Common myeloid progenitor, CD34-positive (primary cell): Measurements from ENCODE around the gene TMEM116.

Source experiments
- CTCF ChIA-PET: fragments of 350-600 bp; sonication (Branson Sonifier 250); formaldehyde crosslinking; loops from one replicate; lab custom pipeline; 2021; ENCODE audit warnings: antibody characterized with exemption; lab: Charles Lee
- POLR2A ChIA-PET: fragments of 350-600 bp; sonication (Branson Sonifier 250); formaldehyde crosslinking; loops from one replicate; lab custom pipeline; 2021; ENCODE audit warnings: antibody characterized with exemption; lab: Charles Lee
- DNase-seq, 3 donors: peaks; one replicate each; pipeline versions ENCODE4 v3.0.0 to v3.0.0-alpha.2; 2013
- H3K27ac ChIP-seq, 2 experiments: 1 replicate in 1 of 2; 2 replicates in 1 of 2; pipeline ENCODE4 v1.7.0; 2013; ENCODE audit warnings: inconsistent platforms in 2 of 2, low read length in 2 of 2, mild to moderate bottlenecking in 2 of 2, low read depth in 1 of 2, moderate library complexity in 1 of 2; ENCODE audit not compliant: severe bottlenecking in 2 of 2, insufficient read depth in 1 of 2, poor library complexity in 1 of 2
- H3K27me3 ChIP-seq, 5 experiments: replicated peaks in 2 of 5; 1 replicate in 3 of 5; 2 replicates in 2 of 5; pipeline versions ENCODE4 v1.6.1 to v1.7.0; 2013; ENCODE audit warnings: low read length in 4 of 5, mild to moderate bottlenecking in 2 of 5, moderate library complexity in 2 of 5, inconsistent platforms in 1 of 5; ENCODE audit not compliant: insufficient read depth in 5 of 5, control insufficient read depth in 4 of 5
- H3K36me3 ChIP-seq, 4 experiments: 1 replicate in 2 of 4; 2 replicates in 2 of 4; pipeline versions ENCODE4 v1.6.1 to v1.7.0; 2013; ENCODE audit warnings: low read length in 3 of 4, control low read depth in 1 of 4, mild to moderate bottlenecking in 1 of 4; ENCODE audit not compliant: control insufficient read depth in 4 of 4, insufficient read depth in 4 of 4
- H3K4me1 ChIP-seq, 4 experiments: 1 replicate in 3 of 4; 2 replicates in 1 of 4; pipeline versions ENCODE4 v1.6.1 to v1.7.1; 2013; ENCODE audit warnings: low read length in 3 of 4, mild to moderate bottlenecking in 3 of 4, control low read depth in 1 of 4, inconsistent platforms in 1 of 4, moderate library complexity in 1 of 4; ENCODE audit not compliant: control insufficient read depth in 4 of 4, insufficient read depth in 4 of 4; ENCODE audit errors: control extremely low read depth in 1 of 4
- H3K4me3 ChIP-seq, 7 experiments: 1 replicate in 4 of 7; 2 replicates in 3 of 7; pipeline versions ENCODE4 v1.5.1 to v1.7.0; 2013; ENCODE audit warnings: mild to moderate bottlenecking in 7 of 7, low read length in 6 of 7, moderate library complexity in 6 of 7, inconsistent platforms in 2 of 7, low read depth in 2 of 7, control low read depth in 1 of 7; ENCODE audit not compliant: insufficient read depth in 4 of 7, control insufficient read depth in 1 of 7; ENCODE audit errors: extremely low read depth in 1 of 7
- H3K9me3 ChIP-seq, 5 experiments: 1 replicate in 4 of 5; 2 replicates in 1 of 5; pipeline versions ENCODE4 v1.6.1 to v1.7.1; 2013; ENCODE audit warnings: low read length in 4 of 5, mild to moderate bottlenecking in 2 of 5, inconsistent platforms in 1 of 5, low read depth in 1 of 5, moderate library complexity in 1 of 5; ENCODE audit not compliant: control insufficient read depth in 4 of 5, insufficient read depth in 2 of 5; ENCODE audit errors: control extremely low read depth in 1 of 5
- WGBS: methylation state at CpG from one replicate; pipeline ENCODE4 v1.1.5; 2013; ENCODE audit not compliant: insufficient coverage; 5-methylcytosine and 5-hydroxymethylcytosine counted together

The TMEM116 gene

GRCh38 chr12:111925171-111925570, 87.8 kb downstream of the TMEM116 start:
- no peaks in the 10 kb centered on the region for H3K9me3 ChIP-seq
- ChIA-PET POLR2A (interaction anchor here (0.5 kb wide), 1 partner anchor 172 kb away, joined by 4 read pairs; no protein-coding TSS in a partner anchor), CTCF (no interaction called here)
- no peaks in the 10 kb centered on the region for H3K36me3 ChIP-seq
- H3K27me3 ChIP-seq = no peaks in the 10 kb centered on the region
- H3K27ac ChIP-seq = no peak overlapping the region
- DNase-seq = no peak
- no peaks in the 10 kb centered on the region for H3K4me1 ChIP-seq
- WGBS = no CpG with 5 or more reads among the region's 3 CpGs
- H3K4me3 ChIP-seq = no peak overlapping the region

- Histone ChIP-seq H3K27me3 (no peaks in the 10 kb centered on the region), H3K4me1 (no peaks in the 10 kb centered on the region), H3K36me3 (peaks cover 4 to 12% (median 10%) of the 10 kb centered on the region in 4 experiments), H3K4me3 (no peak overlapping the region), H3K9me3 (peaks cover 0 to 17% (median 2%) of the 10 kb centered on the region in 5 experiments), H3K27ac (no peak overlapping the region)
- no peak for DNase-seq
- ChIA-PET CTCF (no interaction called here), POLR2A (no interaction called here)
- whole genome bisulfite sequencing = 100% methylated on average over 1 of the region's 1 CpG
Measured at GRCh38 chr12:111907740-111908139, 105.2 kb downstream of the TMEM116 start.

- DNase-seq = no peak
Measured at GRCh38 chr12:111905502-111905901, 107.5 kb downstream of the TMEM116 start.

GRCh38 chr12:111904446-111904975, 108.5 kb downstream of the TMEM116 start:
- H3K36me3 ChIP-seq = peaks cover 9 to 18% (median 15%) of the 10 kb centered on the region in 4 experiments
- ChIA-PET CTCF (interaction anchor here (0.9 to 1.1 kb wide), 2 partner anchors 10 to 30 kb away, joined by 3 read pairs; no protein-coding TSS in a partner anchor), POLR2A (no interaction called here)
- no peak overlapping the region for H3K27ac ChIP-seq
- no peaks in the 10 kb centered on the region for H3K4me1 ChIP-seq
- DNase-seq = no peak
- H3K9me3 ChIP-seq = peaks cover 0 to 16% (median 2%) of the 10 kb centered on the region in 5 experiments
- no peak overlapping the region for H3K4me3 ChIP-seq
- H3K27me3 ChIP-seq = no peaks in the 10 kb centered on the region

More at GRCh38 chr12:111905502-111905901, 107.5 kb downstream of the TMEM116 start:
- H3K27ac ChIP-seq = no peak overlapping the region
- H3K4me3 ChIP-seq = no peak overlapping the region
- 100% methylated on average over 3 of the region's 3 CpGs for WGBS
- H3K4me1 ChIP-seq = no peaks in the 10 kb centered on the region
- H3K27me3 ChIP-seq = no peaks in the 10 kb centered on the region
- H3K9me3 ChIP-seq = peaks cover 0 to 17% (median 2%) of the 10 kb centered on the region in 5 experiments
- H3K36me3 ChIP-seq = peaks cover 4 to 12% (median 11%) of the 10 kb centered on the region in 4 experiments
- POLR2A ChIA-PET = no interaction called here
- CTCF ChIA-PET = no interaction called here

GRCh38 chr12:111901182-111901581, 111.8 kb downstream of the TMEM116 start:
- Histone ChIP-seq H3K4me1 (no peaks in the 10 kb centered on the region), H3K27ac (no peak overlapping the region), H3K27me3 (no peaks in the 10 kb centered on the region), H3K9me3 (peaks cover 0 to 4% (median 0%) of the 10 kb centered on the region in 5 experiments), H3K4me3 (no peak overlapping the region), H3K36me3 (peaks cover 16 to 29% (median 19%) of the 10 kb centered on the region in 4 experiments)
- WGBS = 93% methylated on average over 3 of the region's 4 CpGs
- no peak for DNase-seq
- ChIA-PET POLR2A (interaction anchor here (0.7 kb wide), 1 partner anchor 216 kb away, joined by 3 read pairs; no protein-coding TSS in a partner anchor), CTCF (no interaction called here)

- Histone ChIP-seq H3K9me3 (no peaks in the 10 kb centered on the region), H3K27ac (peak overlapping the region; percentile 47 to 83), H3K4me1 (peaks cover 0 to 16% (median 4%) of the 10 kb centered on the region in 4 experiments), H3K36me3 (peaks cover 18 to 56% (median 34%) of the 10 kb centered on the region in 4 experiments), H3K4me3 (peak overlapping the region in 1 of 7 experiments; percentile 0), H3K27me3 (no peaks in the 10 kb centered on the region)
- ChIA-PET CTCF (interaction anchor here (0.6 kb wide), 1 partner anchor 20 kb away, joined by 3 read pairs; no protein-coding TSS in a partner anchor), POLR2A (interaction anchor here (0.6 kb wide), 4 partner anchors 24 to 231 kb away, joined by 3 read pairs; partner anchors contain the start of gene TMEM116)
- no CpG with 5 or more reads among the region's 5 CpGs for WGBS
- DNase-seq = peak; percentile 64 to 94 (median 88)
Measured at GRCh38 chr12:111894556-111894955, 118.4 kb downstream of the TMEM116 start.

GRCh38 chr12:111893287-111893686, 119.7 kb downstream of the TMEM116 start:
- Histone ChIP-seq H3K4me1 (peaks cover 0 to 16% (median 4%) of the 10 kb centered on the region in 4 experiments), H3K9me3 (no peaks in the 10 kb centered on the region), H3K27me3 (no peaks in the 10 kb centered on the region), H3K4me3 (no peak overlapping the region), H3K27ac (no peak overlapping the region), H3K36me3 (peaks cover 22 to 66% (median 41%) of the 10 kb centered on the region in 4 experiments)
- DNase-seq = no peak
- ChIA-PET POLR2A (no interaction called here), CTCF (no interaction called here)
- WGBS = no CpG with 5 or more reads among the region's 2 CpGs
